Trophoblast cell (in vitro differentiated cells and primary cell): ENCODE data around the gene NDN.

Experiments used
- DNase-seq, 2 donors: peaks; one replicate each; pipeline ENCODE4 v3.0.0-alpha.2; 2016
- H2AFZ ChIP-seq: 2 replicates; pipeline ENCODE4 v1.6.1; 2013; ENCODE audit warnings: low read length, moderate library complexity, mild to moderate bottlenecking; ENCODE audit not compliant: insufficient read depth, poor library complexity
- H2AK5ac ChIP-seq: 2 replicates; pipeline ENCODE4 v1.6.1; 2013; ENCODE audit warnings: mild to moderate bottlenecking, low read length
- H2BK120ac ChIP-seq: 2 replicates; pipeline ENCODE4 v1.6.1; 2013; ENCODE audit warnings: low read length, mild to moderate bottlenecking, moderate library complexity; ENCODE audit not compliant: insufficient read depth, poor library complexity
- H2BK12ac ChIP-seq: 2 replicates; pipeline ENCODE4 v1.6.1; 2013; ENCODE audit warnings: mild to moderate bottlenecking, low read length, moderate library complexity
- H2BK5ac ChIP-seq: 2 replicates; pipeline ENCODE4 v1.6.1; 2013; ENCODE audit warnings: low read length, low read depth, moderate library complexity, mild to moderate bottlenecking; ENCODE audit not compliant: poor library complexity
- H3K14ac ChIP-seq: 2 replicates; pipeline ENCODE4 v1.6.1; 2013; ENCODE audit warnings: mild to moderate bottlenecking, low read length
- H3K18ac ChIP-seq: 2 replicates; pipeline ENCODE4 v1.6.1; 2013; ENCODE audit warnings: mild to moderate bottlenecking, low read length
- H3K23ac ChIP-seq: 2 replicates; pipeline ENCODE4 v1.6.1; 2013; ENCODE audit warnings: low read length
- H3K27ac ChIP-seq: 2 replicates; pipeline ENCODE4 v1.5.1; 2013; ENCODE audit warnings: low read depth, mild to moderate bottlenecking, inconsistent platforms, low read length, moderate library complexity
- H3K27me3 ChIP-seq: 2 replicates; pipeline ENCODE4 v1.6.1; 2013; ENCODE audit warnings: inconsistent platforms, mild to moderate bottlenecking, low read length, moderate library complexity; ENCODE audit not compliant: insufficient read depth
- H3K36me3 ChIP-seq, 2 experiments: 1 replicate in 1 of 2; 2 replicates in 1 of 2; pipeline ENCODE4 v1.6.1; 2013; ENCODE audit warnings: low read length in 2 of 2, mild to moderate bottlenecking in 2 of 2, moderate library complexity in 1 of 2; ENCODE audit not compliant: insufficient read depth in 2 of 2, control insufficient read depth in 1 of 2
- H3K4ac ChIP-seq: 2 replicates; pipeline ENCODE4 v1.6.1; 2013; ENCODE audit warnings: low read depth, mild to moderate bottlenecking, low read length, moderate library complexity
- H3K4me1 ChIP-seq, 2 experiments: 1 replicate in 1 of 2; 2 replicates in 1 of 2; pipeline ENCODE4 v1.6.1; 2013; ENCODE audit warnings: low read length in 2 of 2, mild to moderate bottlenecking in 2 of 2, moderate library complexity in 1 of 2; ENCODE audit not compliant: insufficient read depth in 2 of 2, control insufficient read depth in 1 of 2
- H3K4me2 ChIP-seq: 2 replicates; pipeline ENCODE4 v1.6.1; 2013; ENCODE audit warnings: inconsistent platforms, mild to moderate bottlenecking, low read length, moderate library complexity
- H3K4me3 ChIP-seq: 2 replicates; pipeline ENCODE4 v1.5.1; 2013; ENCODE audit warnings: mild to moderate bottlenecking, low read depth, low read length, inconsistent platforms
- H3K79me1 ChIP-seq: one replicate; pipeline ENCODE4 v1.6.1; 2013; ENCODE audit warnings: low read length
- H3K79me2 ChIP-seq: 2 replicates; pipeline ENCODE4 v1.6.1; 2013; ENCODE audit warnings: low read length, mild to moderate bottlenecking; ENCODE audit not compliant: control insufficient read depth, insufficient read depth, poor library complexity
- H3K9ac ChIP-seq: 2 replicates; pipeline ENCODE4 v1.6.1; 2013; ENCODE audit warnings: mild to moderate bottlenecking, low read length
- H3K9me3 ChIP-seq: 2 replicates; pipeline ENCODE4 v1.6.1; 2013; ENCODE audit warnings: low read depth, mild to moderate bottlenecking, control low read depth, inconsistent platforms, low read length; ENCODE audit not compliant: insufficient read depth
- H4K12ac ChIP-seq: 2 replicates; pipeline ENCODE4 v1.6.1; 2013; ENCODE audit warnings: low read depth, mild to moderate bottlenecking, low read length, moderate library complexity
- H4K8ac ChIP-seq: 2 replicates; pipeline ENCODE4 v1.6.1; 2013; ENCODE audit warnings: low read depth, mild to moderate bottlenecking, low read length, moderate library complexity
- H4K91ac ChIP-seq: one replicate; pipeline ENCODE4 v1.6.1; 2013; ENCODE audit warnings: low read depth, mild to moderate bottlenecking, low read length, moderate library complexity
- WGBS: extraction: QIAGEN DNeasy Blood & Tissue Kit; methylation state at CpG from one replicate; pipeline ENCODE4 v1.1.7; 2013; ENCODE audit warnings: missing lambda C conversion rate; ENCODE audit not compliant: insufficient read length, insufficient coverage; ENCODE audit errors: extremely low coverage; 5-methylcytosine and 5-hydroxymethylcytosine counted together

NDN gene

GRCh38 chr15:23646165-23647000, 40.7 kb downstream of the NDN start:
- no peak overlapping the region for H3K4ac ChIP-seq
- no peak for DNase-seq
- no peaks in the 10 kb centered on the region for H3K27me3 ChIP-seq
- no peak overlapping the region for H3K4me3 ChIP-seq
- no peak overlapping the region for H2AK5ac ChIP-seq
- H2BK5ac ChIP-seq, result no peak overlapping the region
- no CpG with 5 or more reads among the region's 51 CpGs for WGBS
- no peaks in the 10 kb centered on the region for H3K79me2 ChIP-seq
- H3K9me3 ChIP-seq, result peaks cover 22% of the 10 kb centered on the region
- H2BK12ac ChIP-seq, result no peak overlapping the region
- H3K27ac ChIP-seq, result no peak overlapping the region
- H3K36me3 ChIP-seq, result peaks cover 1 to 2% of the 10 kb centered on the region in 2 experiments
- no peak overlapping the region for H4K91ac ChIP-seq
- no peaks in the 10 kb centered on the region for H3K4me1 ChIP-seq
- H3K18ac ChIP-seq, result no peak overlapping the region
- no peak overlapping the region for H3K23ac ChIP-seq
- H3K79me1 ChIP-seq, result no peaks in the 10 kb centered on the region
- H3K4me2 ChIP-seq, result no peak overlapping the region
- H4K8ac ChIP-seq, result no peak overlapping the region
- H2AFZ ChIP-seq, result no peak overlapping the region
- no peak overlapping the region for H4K12ac ChIP-seq
- no peak overlapping the region for H3K9ac ChIP-seq
- H3K14ac ChIP-seq, result no peak overlapping the region
- H2BK120ac ChIP-seq, result no peak overlapping the region

- Histone ChIP-seq H3K9ac (no peak overlapping the region), H3K4me2 (no peak overlapping the region), H3K9me3 (peaks cover 22% of the 10 kb centered on the region), H3K27ac (no peak overlapping the region), H4K8ac (no peak overlapping the region), H2BK120ac (no peak overlapping the region), H3K23ac (no peak overlapping the region), H2AK5ac (no peak overlapping the region), H3K4me1 (no peaks in the 10 kb centered on the region), H3K27me3 (no peaks in the 10 kb centered on the region), H2BK5ac (no peak overlapping the region), H3K4me3 (no peak overlapping the region), H3K14ac (no peak overlapping the region), H3K4ac (no peak overlapping the region), H3K18ac (no peak overlapping the region), H4K12ac (no peak overlapping the region), H3K79me2 (no peaks in the 10 kb centered on the region), H3K79me1 (no peaks in the 10 kb centered on the region), H2AFZ (no peak overlapping the region), H2BK12ac (no peak overlapping the region), H3K36me3 (peaks cover 1 to 2% of the 10 kb centered on the region in 2 experiments), H4K91ac (no peak overlapping the region)
- DNase-seq, result no peak
- no CpG with 5 or more reads among the region's 40 CpGs for WGBS
Observed at GRCh38 chr15:23645371-23646164, 41.5 kb downstream of the NDN start.

GRCh38 chr15:23644829-23645228, 42.3 kb downstream of the NDN start:
- no peak overlapping the region for H2AFZ ChIP-seq
- H2AK5ac ChIP-seq, result no peak overlapping the region
- no peaks in the 10 kb centered on the region for H3K79me2 ChIP-seq
- no peak overlapping the region for H3K4me2 ChIP-seq
- H3K79me1 ChIP-seq, result no peaks in the 10 kb centered on the region
- H4K8ac ChIP-seq, result no peak overlapping the region
- H3K36me3 ChIP-seq, result peaks cover 1 to 2% of the 10 kb centered on the region in 2 experiments
- no peak overlapping the region for H2BK120ac ChIP-seq
- no CpG with 5 or more reads among the region's 13 CpGs for WGBS
- no peak overlapping the region for H3K4ac ChIP-seq
- no peak overlapping the region for H3K27ac ChIP-seq
- no peak overlapping the region for H3K18ac ChIP-seq
- no peak overlapping the region for H3K14ac ChIP-seq
- no peaks in the 10 kb centered on the region for H3K4me1 ChIP-seq
- no peak overlapping the region for H3K9ac ChIP-seq
- H2BK5ac ChIP-seq, result no peak overlapping the region
- DNase-seq, result no peak
- no peak overlapping the region for H4K12ac ChIP-seq
- H4K91ac ChIP-seq, result no peak overlapping the region
- H3K9me3 ChIP-seq, result peaks cover 23% of the 10 kb centered on the region
- H3K23ac ChIP-seq, result no peak overlapping the region
- H3K4me3 ChIP-seq, result no peak overlapping the region
- H2BK12ac ChIP-seq, result no peak overlapping the region
- no peaks in the 10 kb centered on the region for H3K27me3 ChIP-seq

- no peak overlapping the region for H4K12ac ChIP-seq
- no CpG with 5 or more reads among the region's 13 CpGs for WGBS
Observed at GRCh38 chr15:23642413-23643044, 44.6 kb downstream of the NDN start.

More at GRCh38 chr15:23642413-23643044, 44.6 kb downstream of the NDN start:
- Histone ChIP-seq H3K4me2 (peak overlapping the region; percentile 24), H3K4me3 (no peak overlapping the region), H2AFZ (no peak overlapping the region), H2BK120ac (no peak overlapping the region), H3K23ac (no peak overlapping the region), H3K4me1 (no peaks in the 10 kb centered on the region), H2AK5ac (no peak overlapping the region), H3K4ac (no peak overlapping the region), H3K79me2 (no peaks in the 10 kb centered on the region), H3K18ac (no peak overlapping the region), H3K27ac (no peak overlapping the region), H4K8ac (no peak overlapping the region), H3K27me3 (no peaks in the 10 kb centered on the region), H2BK12ac (no peak overlapping the region), H3K36me3 (peaks cover 1 to 2% of the 10 kb centered on the region in 2 experiments), H3K14ac (no peak overlapping the region), H4K91ac (no peak overlapping the region), H3K9me3 (peaks cover 22% of the 10 kb centered on the region), H3K79me1 (no peaks in the 10 kb centered on the region), H3K9ac (no peak overlapping the region), H2BK5ac (no peak overlapping the region)
- peak; percentile 39 to 76 for DNase-seq
